HG03469 (cell line): ENCODE results near the gene CMC4.

Experiments
- ATAC-seq: cut with Tn5 transposase; IDR thresholded peaks from one replicate; pipeline ENCODE4 v1.9.1; 2021; ENCODE audit warnings: mild to moderate bottlenecking, moderate library complexity, moderate number of reproducible peaks; ENCODE audit not compliant: unreplicated experiment

The CMC4 gene

GRCh38 chrX:155070975-155071693 lies at the start of gene CMC4, which contains the start of the genes BRCC3 and MTCP1:
Gene CMC4, minus strand, starts transcription at chrX:155071136. Its CDS starts 7,113 bp downstream, at chrX:155064023.
Gene BRCC3, plus strand, starts transcription at chrX:155071508. Its CDS starts 20 bp downstream, at chrX:155071528.
Gene MTCP1, minus strand, starts transcription at chrX:155071136. Its CDS starts 5,126 bp downstream, at chrX:155066010.
- peak; percentile 69 for ATAC-seq

GRCh38 chrX:155115174-155115819 lies 44.4 kb upstream of the CMC4 start:
- no peak for ATAC-seq

DNA sequence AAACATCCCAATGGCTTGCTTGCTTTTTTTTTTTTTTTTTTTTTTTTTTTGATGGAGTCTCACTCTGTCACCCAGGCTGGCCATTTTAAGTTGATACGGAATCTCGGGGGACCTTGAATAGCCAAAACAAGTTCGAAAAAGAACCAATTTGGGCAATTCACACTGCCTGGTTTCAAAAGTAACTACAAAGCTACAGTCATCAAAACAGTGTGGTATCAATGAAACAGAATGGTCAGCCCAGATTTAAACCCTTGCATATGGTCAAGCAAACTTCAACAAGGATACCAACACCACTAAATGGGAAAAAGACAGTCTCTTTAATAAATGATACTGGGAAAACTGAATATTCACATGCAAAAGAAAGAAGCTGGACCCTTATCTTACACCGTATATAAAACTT lies 42.2 kb upstream of the CMC4 start:
- no peak for ATAC-seq

DNA sequence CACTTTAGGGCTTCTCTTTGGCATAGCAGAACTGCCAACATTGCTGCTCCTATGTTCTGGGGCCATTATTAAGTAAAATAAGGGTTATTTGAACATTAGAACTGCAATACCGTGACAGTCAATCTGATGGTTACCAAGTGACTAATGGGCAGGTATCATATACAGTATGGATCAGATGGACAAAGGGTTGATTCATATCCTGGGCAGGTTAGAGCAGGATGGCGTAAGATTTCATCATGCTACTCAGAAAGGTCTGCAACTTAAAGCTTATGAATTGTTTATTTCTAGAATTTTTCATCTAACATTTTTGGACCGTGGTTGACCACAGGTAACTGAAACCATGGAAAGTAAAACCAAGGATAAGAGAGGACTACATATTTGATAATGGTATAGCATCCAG lies 41.2 kb upstream of the CMC4 start:
- ATAC-seq: no peak

GRCh38 chrX:155108427-155108826 lies 37.5 kb upstream of the CMC4 start:
- no peak for ATAC-seq

- ATAC-seq: no peak
These were observed 35.0 kb upstream of the CMC4 start for GRCh38 chrX:155105919-155106318.

DNA sequence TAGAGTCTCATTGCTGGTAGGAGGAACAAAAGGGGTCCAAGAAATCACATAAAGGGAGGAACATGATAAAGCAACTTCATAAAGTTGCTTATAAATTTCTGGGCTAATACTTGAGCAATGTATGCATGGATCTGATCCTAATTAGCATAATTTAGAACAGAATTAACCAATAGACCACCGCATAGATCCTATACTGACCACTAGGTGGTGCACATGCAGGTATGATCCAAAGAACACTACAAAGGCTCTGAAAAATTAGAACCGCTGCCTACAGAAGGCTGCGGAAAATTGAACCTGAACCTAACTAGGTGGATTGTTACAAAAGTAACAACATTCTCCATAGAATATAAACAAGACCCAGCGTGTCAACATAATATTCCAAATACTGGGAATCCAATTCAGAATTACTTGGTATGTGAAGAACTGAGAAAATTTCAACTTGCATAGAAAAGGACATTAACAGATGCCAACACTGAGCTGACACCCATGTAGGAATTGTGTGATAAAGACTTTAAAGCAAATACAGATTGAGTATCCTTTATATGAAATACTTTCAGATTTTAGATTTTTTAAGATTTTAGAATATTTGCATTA lies 23.6 kb upstream of the CMC4 start:
- no peak for ATAC-seq

- no peak for ATAC-seq
These were observed 16.2 kb upstream of the CMC4 start for GRCh38 chrX:155086961-155087735.

DNA sequence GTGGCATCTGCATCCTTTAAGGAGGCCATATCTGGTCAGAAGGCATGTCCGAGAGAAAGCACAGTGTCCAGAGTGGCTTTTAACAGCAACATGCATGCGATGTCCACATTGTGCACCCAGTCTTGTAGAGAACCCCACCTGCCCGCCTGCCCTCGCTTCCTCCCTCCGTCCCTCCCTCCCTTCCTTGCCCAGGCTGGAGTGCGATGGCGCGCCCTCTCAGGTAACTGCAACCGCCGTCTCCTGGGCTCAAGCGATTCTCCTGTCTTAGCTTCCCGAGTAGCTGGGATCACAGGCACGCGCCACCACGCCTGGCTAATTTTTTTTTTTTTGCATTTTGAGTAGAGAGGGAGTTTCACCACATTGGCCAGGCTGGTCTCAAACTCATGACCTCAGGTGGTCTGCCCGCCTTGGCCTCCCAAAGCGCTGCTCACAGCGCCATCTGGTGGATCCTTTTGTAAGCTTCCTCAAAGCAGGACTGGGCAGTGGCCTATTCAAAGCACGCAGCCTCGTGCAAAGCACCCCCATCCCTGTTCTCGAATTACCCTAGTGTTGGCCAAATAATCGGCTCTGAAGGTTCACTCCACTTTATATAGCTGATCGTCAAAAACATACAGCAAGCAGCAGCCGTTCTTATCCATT lies 15.4 kb upstream of the CMC4 start:
- ATAC-seq: no peak

GRCh38 chrX:155071694-155072280 lies 851 bp upstream of the CMC4 start:
- no peak for ATAC-seq

DNA sequence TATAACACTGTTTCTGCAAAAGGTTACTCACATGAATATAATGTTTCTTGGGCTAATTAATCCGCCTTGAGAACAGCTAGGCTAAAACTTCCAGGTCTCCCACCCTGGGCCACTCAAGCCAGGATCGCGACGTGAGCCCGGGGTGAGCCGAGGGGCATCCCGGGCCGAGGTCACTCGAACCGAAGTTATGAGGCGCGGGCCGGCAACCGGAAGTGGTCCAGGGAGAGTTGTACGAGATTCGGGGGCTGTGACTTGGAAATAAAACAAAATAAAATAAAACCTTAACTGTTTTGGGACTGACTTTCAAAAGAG lies 317 bp downstream of the CMC4 start:
- ATAC-seq: peak; percentile 7

DNA sequence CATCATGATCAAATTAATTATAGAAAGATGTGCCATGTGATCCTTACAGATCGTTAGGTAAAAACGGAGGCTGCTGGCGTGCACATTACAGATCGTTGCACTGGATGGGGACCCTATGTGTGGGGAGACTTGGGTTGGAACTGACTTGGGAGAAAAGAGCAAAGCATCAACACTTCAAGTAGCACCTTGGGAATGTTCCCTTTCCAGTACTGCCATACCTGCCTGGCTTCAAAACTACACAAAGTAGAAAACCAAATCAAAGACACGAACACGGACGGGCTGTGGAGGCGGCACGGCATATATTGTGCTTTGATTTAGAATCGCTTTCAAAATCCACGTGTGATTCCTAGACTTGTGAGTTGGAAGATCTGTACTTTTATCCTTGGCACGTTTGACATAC lies 898 bp downstream of the CMC4 start:
- no peak for ATAC-seq

- ATAC-seq: no peak
These were observed 1.5 kb downstream of the CMC4 start for GRCh38 chrX:155069414-155069813.

- ATAC-seq: no peak
These were observed 2.8 kb downstream of the CMC4 start for GRCh38 chrX:155068165-155068564.

- no peak for ATAC-seq
These were observed 5.8 kb downstream of the CMC4 start for GRCh38 chrX:155065035-155065734.

GRCh38 chrX:155061760-155062159 lies 9.2 kb downstream of the CMC4 start:
- ATAC-seq: no peak

- no peak for ATAC-seq
These were observed 13.8 kb downstream of the CMC4 start for GRCh38 chrX:155056877-155057792.

DNA sequence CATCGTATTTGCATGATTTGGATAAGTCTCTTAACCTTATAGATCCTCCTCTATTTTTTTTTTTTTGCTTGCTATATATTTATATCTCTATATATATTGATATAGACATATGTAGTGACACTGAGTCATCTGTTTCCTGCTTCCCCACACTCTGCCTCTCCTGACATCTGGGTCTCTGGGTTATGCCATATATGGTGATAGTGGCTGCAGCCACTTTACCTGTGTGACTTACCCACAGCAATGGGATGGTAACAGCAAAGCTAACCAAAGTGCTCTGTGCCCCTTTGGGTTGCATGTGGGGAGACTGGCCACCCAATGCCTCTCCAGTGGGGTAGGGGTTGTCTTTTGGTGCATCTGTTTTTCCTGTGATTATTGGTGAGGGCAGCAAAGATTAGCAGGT lies 14.5 kb downstream of the CMC4 start:
- no peak for ATAC-seq

DNA sequence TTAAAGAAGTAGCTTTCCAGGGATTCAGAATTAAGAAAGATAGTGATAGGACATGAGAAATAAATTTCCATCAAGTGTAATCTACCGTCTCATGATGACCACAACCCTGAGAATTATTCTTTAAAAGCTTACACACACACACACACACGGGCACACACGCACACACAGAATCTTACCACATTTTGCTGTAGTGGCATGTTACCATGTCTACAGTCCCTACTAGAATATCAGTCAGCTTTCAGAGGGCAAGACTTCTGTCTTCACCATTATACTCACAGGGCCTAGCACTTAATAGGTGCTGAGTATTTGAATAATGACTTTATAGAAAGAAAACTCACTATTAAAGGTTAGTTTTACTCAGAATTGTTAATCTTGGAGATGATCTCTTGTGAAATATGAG lies 15.4 kb downstream of the CMC4 start:
- no peak for ATAC-seq
